Spleen (tissue), 7 donors: Measurements from ENCODE around the gene NPC1L1.

Experiments
- CTCF ChIP-seq, 11 experiments: fragments of 200-600 bp in 7 of 11; fragments of 450-650 bp in 4 of 11; sonication (generic) in 4 of 11; IDR thresholded peaks in 8 of 11; conservative IDR thresholded peaks in 3 of 11; 1 replicate in 7 of 11; 2 replicates in 4 of 11; pipeline versions ENCODE4 v1.4.0 to v1.8.0; 2016 to 2021; ENCODE audit warnings: antibody characterized with exemption in 11 of 11, inconsistent platforms in 4 of 11, mild to moderate bottlenecking in 1 of 11
- POLR2AphosphoS5 ChIP-seq, 3 donors: sonication (generic); formaldehyde crosslinking; IDR thresholded peaks; one replicate each; pipeline ENCODE4 v1.5.1; 2017; ENCODE audit warnings: antibody characterized with exemption in 3 of 3
- donor health status: DM: no; HTN: no; CAD: no; lungs with moderate emphysema.
- donor health status: DM: no; HTN: no; CAD: no.
- donor health status: DM: no; HTN: no; CAD: no.

- TF ChIP-seq CTCF (IDR thresholded peaks at IDR 0.05 in 8 of 11, conservative IDR thresholded peaks at IDR 0.05 in 3 of 11), result no peak
- no peak for TF ChIP-seq POLR2AphosphoS5 (IDR thresholded peaks at IDR 0.05)
These were observed 25.6 kb upstream of the NPC1L1 start for GRCh38 chr7:44566680-44567079.
